Gastrocnemius medialis (tissue), 4 donors: ENCODE data around the gene GRIK4. TPM values are rescaled to one million over a fixed set of nuclear protein-coding genes. Genes with fewer than 3 reads are reported as not detected.

Experiments
- ATAC-seq, 2 donors: fragments of 150-250 bp; one replicate each; pipeline ENCODE4 v1.9.1; 2016
- DNase-seq, 2 donors: peaks; one replicate each; pipeline ENCODE4 v3.0.0-alpha.2; 2019
- H3K27ac ChIP-seq, 4 donors: fragments of 200-600 bp; sonication (generic); 1 replicate in 1 of 4; 2 replicates in 3 of 4; pipeline ENCODE4 v1.5.1; 2016 to 2018; ENCODE audit warnings: mild to moderate bottlenecking in 2 of 4, moderate library complexity in 1 of 4
- H3K27me3 ChIP-seq, 3 donors: fragments of 200-600 bp; sonication (generic) in 2 of 3; 1 replicate in 1 of 3; 2 replicates in 2 of 3; pipeline versions ENCODE4 v1.5.1 to v1.6.0; 2016 to 2019; ENCODE audit warnings: mild to moderate bottlenecking in 1 of 3, moderate library complexity in 1 of 3
- H3K36me3 ChIP-seq, 2 donors: fragments of 200-600 bp; sonication (generic) in 1 of 2; one replicate each; pipeline ENCODE4 v1.5.1; 2017 to 2018
- H3K4me1 ChIP-seq, 2 donors: fragments of 200-600 bp; sonication (generic) in 1 of 2; one replicate each; pipeline ENCODE4 v1.5.1; 2016 to 2017; ENCODE audit warnings: mild to moderate bottlenecking in 2 of 2
- H3K4me3 ChIP-seq, 4 donors: fragments of 200-600 bp; sonication (generic) in 3 of 4; 1 replicate in 1 of 4; 2 replicates in 3 of 4; pipeline ENCODE4 v1.5.1; 2016 to 2019; ENCODE audit warnings: mild to moderate bottlenecking in 2 of 4
- H3K9me3 ChIP-seq, 3 donors: fragments of 200-600 bp; sonication (generic) in 2 of 3; 1 replicate in 1 of 3; 2 replicates in 2 of 3; pipeline ENCODE4 v1.5.1; 2016 to 2019
- CTCF ChIP-seq, 5 experiments: fragments of 450-650 bp in 3 of 5; fragments of 200-600 bp in 2 of 5; sonication (generic) in 2 of 5; IDR thresholded peaks in 4 of 5; conservative IDR thresholded peaks in 1 of 5; 1 replicate in 4 of 5; 2 replicates in 1 of 5; pipeline ENCODE4 v1.5.1; 2016 to 2019; ENCODE audit warnings: antibody characterized with exemption in 5 of 5, mild to moderate bottlenecking in 3 of 5, moderate library complexity in 3 of 5
- POLR2A ChIP-seq, 2 donors: fragments of 450-650 bp; IDR thresholded peaks; one replicate each; pipeline ENCODE4 v1.6.1; 2017; ENCODE audit warnings: antibody characterized with exemption in 2 of 2, mild to moderate bottlenecking in 2 of 2, moderate library complexity in 2 of 2
- in situ Hi-C, 4 donors: fragments of 200-750 bp; cut with MboI; loops; one replicate each; pipeline versions ENCODE4 v1.15.0 to v1.8.0; 2017; ENCODE audit warnings: low sequenced_read_pairs in 4 of 4
- intact Hi-C: fragments of 100-400 bp; cut with DNase I; formaldehyde crosslinking; loops from one replicate; pipeline ENCODE4 v1.15.1; 2023; ENCODE audit warnings: low total_unique reads
- total RNA-seq, 4 donors: library from RNA; depleted of rRNA; stranded (reverse); fragments of >200 nt; gene quantifications; one replicate each; pipeline versions ENCODE4 v1.1.0 to v1.2.3, GENCODE V29; 2016

GRIK4 gene
- total RNA-seq, 4 donors from 2014 or later = 0.42 TPM; not detected in 3

GRCh38 chr11:120499859-120500258, 11.7 kb upstream of the GRIK4 start:
- no peak overlapping the region for H3K27ac ChIP-seq
- H3K4me1 ChIP-seq = peaks cover 0 to 5% of the 10 kb centered on the region in 2 donors
- no peaks in the 10 kb centered on the region for H3K9me3 ChIP-seq
- no peak for TF ChIP-seq CTCF (IDR thresholded peaks at IDR 0.05 in 4 of 5, conservative IDR thresholded peaks at IDR 0.05 in 1 of 5)
- TF ChIP-seq POLR2A (IDR thresholded peaks at IDR 0.05) = no peak
- H3K4me3 ChIP-seq = no peak overlapping the region
- in situ Hi-C loops = loop anchor here (10.0 to 25.0 kb wide), 6 partner anchors 185 to 687 kb away; partner anchors contain the start of gene TECTA (in 2 of the 4)
- peaks cover 4 to 15% (median 11%) of the 10 kb centered on the region in 3 donors for H3K27me3 ChIP-seq
- H3K36me3 ChIP-seq = no peaks in the 10 kb centered on the region
- intact Hi-C loops = loop anchor here (10.0 kb wide), 1 partner anchor 305 kb away; no protein-coding TSS in a partner anchor
- DNase-seq = no peak
- ATAC-seq = peak in 1 of 2 donors; percentile 9

GRCh38 chr11:120500414-120501071, 11.0 kb upstream of the GRIK4 start:
- H3K4me1 ChIP-seq = peaks cover 0 to 5% of the 10 kb centered on the region in 2 donors

GRCh38 chr11:120501440-120501839, 10.1 kb upstream of the GRIK4 start:
- intact Hi-C loops = loop anchor here (10.0 kb wide), 1 partner anchor 303 kb away; no protein-coding TSS in a partner anchor
- in situ Hi-C loops = loop anchor here (10.0 to 25.0 kb wide), 6 partner anchors 183 to 686 kb away; partner anchors contain the start of gene TECTA (in 2 of the 4)

More at GRCh38 chr11:120500414-120501071, 11.0 kb upstream of the GRIK4 start:
- Histone ChIP-seq H3K27me3 (peaks cover 4 to 21% (median 14%) of the 10 kb centered on the region in 3 donors), H3K27ac (no peak overlapping the region), H3K36me3 (no peaks in the 10 kb centered on the region), H3K9me3 (no peaks in the 10 kb centered on the region), H3K4me3 (no peak overlapping the region)
- intact Hi-C loops (loop anchor here (10.0 kb wide), 1 partner anchor 304 kb away; no protein-coding TSS in a partner anchor), in situ Hi-C loops (loop anchor here (10.0 to 25.0 kb wide), 6 partner anchors 184 to 687 kb away; partner anchors contain the start of gene TECTA (in 2 of the 4))
- TF ChIP-seq POLR2A (IDR thresholded peaks at IDR 0.05) (no peak), CTCF (IDR thresholded peaks at IDR 0.05 in 4 of 5, conservative IDR thresholded peaks at IDR 0.05 in 1 of 5) (no peak)
- ATAC-seq (peak in 1 of 2 donors; percentile 47), DNase-seq (peak in 1 of 2 donors; percentile 45)

More at GRCh38 chr11:120501440-120501839, 10.1 kb upstream of the GRIK4 start:
- H3K4me3 ChIP-seq = no peak overlapping the region
- peaks cover 0 to 5% of the 10 kb centered on the region in 2 donors for H3K4me1 ChIP-seq
- H3K36me3 ChIP-seq = no peaks in the 10 kb centered on the region
- peaks cover 9 to 29% (median 14%) of the 10 kb centered on the region in 3 donors for H3K27me3 ChIP-seq
- H3K27ac ChIP-seq = no peak overlapping the region
- ATAC-seq (no peak), DNase-seq (no peak)
- TF ChIP-seq CTCF (IDR thresholded peaks at IDR 0.05 in 4 of 5, conservative IDR thresholded peaks at IDR 0.05 in 1 of 5) = no peak
- no peaks in the 10 kb centered on the region for H3K9me3 ChIP-seq
